Melanocyte of skin (primary cell): ENCODE results near the gene PTPRN2. TPM values are rescaled to one million over a fixed set of nuclear protein-coding genes. Genes with fewer than 3 reads are reported as not detected.

Experiments used
- small RNA-seq, 2 donors: library from RNA; depleted of rRNA; stranded (forward); fragments of <200 nt; gene quantifications; one replicate each; pipeline ENCODE3, GENCODE V24; 2012
- total RNA-seq, 2 donors: library from RNA; depleted of rRNA; stranded (reverse); fragments of >200 nt; gene quantifications; 2 replicates each; pipeline ENCODE4 v1.2.3, GENCODE V29; 2012

The PTPRN2 gene
- total RNA-seq, result not detected

DNA sequence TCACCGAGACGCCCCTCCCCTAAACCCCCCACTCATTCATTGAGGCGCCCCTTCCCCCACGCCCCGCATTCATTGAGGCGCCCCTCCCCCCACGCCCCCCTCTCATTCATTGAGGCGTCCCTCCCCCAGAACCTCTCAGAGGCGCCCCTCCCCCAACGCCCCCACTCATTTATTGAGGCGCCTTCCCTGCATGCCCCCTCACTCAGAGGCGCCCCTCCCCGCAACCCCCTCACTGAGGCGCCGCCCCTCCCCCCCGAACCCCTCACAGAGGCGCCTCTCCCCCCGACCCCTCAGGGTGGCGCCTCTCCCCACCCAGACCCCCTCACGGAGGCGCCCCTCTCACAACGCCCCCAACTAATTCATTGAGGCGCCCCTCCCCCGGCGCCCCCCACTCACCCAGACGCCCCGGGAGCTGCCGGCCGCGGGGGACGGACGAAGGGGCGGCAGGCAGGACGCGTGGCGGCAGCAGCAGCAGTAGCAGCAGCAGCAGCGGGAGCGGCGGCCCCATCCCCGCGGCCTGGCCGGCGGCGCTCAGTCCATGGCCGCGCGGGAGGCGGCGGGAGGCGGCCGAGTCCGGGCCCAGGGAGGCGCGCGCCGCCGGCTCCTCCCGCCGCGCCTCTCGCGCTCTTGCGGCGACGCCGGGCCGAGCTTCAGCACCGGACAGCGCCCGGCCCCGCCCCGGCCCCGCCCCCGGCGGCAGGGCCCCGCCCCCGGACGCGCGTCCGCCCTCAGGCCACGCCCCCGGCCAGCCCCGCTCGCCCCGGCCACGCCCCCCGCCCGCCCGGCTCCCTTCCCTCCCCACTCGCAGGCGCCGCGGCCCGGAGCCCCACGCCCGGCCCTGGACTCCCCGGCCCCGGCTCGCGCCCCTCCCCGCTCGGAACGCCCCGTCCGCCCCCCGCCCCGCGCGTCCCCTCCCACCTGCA, at the start of gene PTPRN2:
Gene PTPRN2 (minus strand): TSS at position 662 of the 923 bp plus-strand sequence.

Small RNA genes within 50 kb of the gene (small RNA-seq; reads per million reads assigned to genes)
- gene MIR153-2 (0 reads per million in 2 donors), gene MIR5707 (0 reads per million in 2 donors), gene MIR595 (0 reads per million in 2 donors), gene THAP5P1 (0 to 0.09 reads per million in 2 donors)

Other genes with a start within 250 kb of the PTPRN2 start
- gene NCAPG2, start 117.0 kb upstream of the PTPRN2 start, total RNA-seq, result 10 to 100 TPM; 16.5 to 36.0 TPM
- gene ESYT2, start 241.7 kb upstream of the PTPRN2 start, total RNA-seq, result 10 to 100 TPM; 58.2 to 61.6 TPM